ENCODE data around the gene STARD3.

GRCh38 chr17:39675390-39676082, 38.6 kb downstream of the STARD3 start:
- TF ChIP-seq CTCF (IDR thresholded peaks at IDR 0.05; ENCODE audit: poor library complexity, severe bottlenecking) (no peak), EZH2 (IDR thresholded peaks at IDR 0.05; ENCODE audit: borderline replicate concordance, insufficient read depth, low read length, poor library complexity, severe bottlenecking) (no peak), SMC3 (conservative IDR thresholded peaks at IDR 0.05; ENCODE audit: poor library complexity) (no peak), TAF1 (IDR thresholded peaks at IDR 0.05; ENCODE audit: low read depth) (no peak), POLR2AphosphoS5 (IDR thresholded peaks at IDR 0.05) (no peak), MXI1 (conservative IDR thresholded peaks at IDR 0.05; ENCODE audit: poor library complexity, severe bottlenecking) (no peak)
- TF ChIP-seq, protein P1, sequence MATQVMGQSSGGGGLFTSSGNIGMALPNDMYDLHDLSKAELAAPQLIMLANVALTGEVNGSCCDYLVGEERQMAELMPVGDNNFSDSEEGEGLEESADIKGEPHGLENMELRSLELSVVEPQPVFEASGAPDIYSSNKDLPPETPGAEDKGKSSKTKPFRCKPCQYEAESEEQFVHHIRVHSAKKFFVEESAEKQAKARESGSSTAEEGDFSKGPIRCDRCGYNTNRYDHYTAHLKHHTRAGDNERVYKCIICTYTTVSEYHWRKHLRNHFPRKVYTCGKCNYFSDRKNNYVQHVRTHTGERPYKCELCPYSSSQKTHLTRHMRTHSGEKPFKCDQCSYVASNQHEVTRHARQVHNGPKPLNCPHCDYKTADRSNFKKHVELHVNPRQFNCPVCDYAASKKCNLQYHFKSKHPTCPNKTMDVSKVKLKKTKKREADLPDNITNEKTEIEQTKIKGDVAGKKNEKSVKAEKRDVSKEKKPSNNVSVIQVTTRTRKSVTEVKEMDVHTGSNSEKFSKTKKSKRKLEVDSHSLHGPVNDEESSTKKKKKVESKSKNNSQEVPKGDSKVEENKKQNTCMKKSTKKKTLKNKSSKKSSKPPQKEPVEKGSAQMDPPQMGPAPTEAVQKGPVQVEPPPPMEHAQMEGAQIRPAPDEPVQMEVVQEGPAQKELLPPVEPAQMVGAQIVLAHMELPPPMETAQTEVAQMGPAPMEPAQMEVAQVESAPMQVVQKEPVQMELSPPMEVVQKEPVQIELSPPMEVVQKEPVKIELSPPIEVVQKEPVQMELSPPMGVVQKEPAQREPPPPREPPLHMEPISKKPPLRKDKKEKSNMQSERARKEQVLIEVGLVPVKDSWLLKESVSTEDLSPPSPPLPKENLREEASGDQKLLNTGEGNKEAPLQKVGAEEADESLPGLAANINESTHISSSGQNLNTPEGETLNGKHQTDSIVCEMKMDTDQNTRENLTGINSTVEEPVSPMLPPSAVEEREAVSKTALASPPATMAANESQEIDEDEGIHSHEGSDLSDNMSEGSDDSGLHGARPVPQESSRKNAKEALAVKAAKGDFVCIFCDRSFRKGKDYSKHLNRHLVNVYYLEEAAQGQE (IDR thresholded peaks at IDR 0.05; ENCODE audit: borderline replicate concordance) = no peak

Data from neural cell (in vitro differentiated cells).